Measurements from ENCODE around the gene FAM13A.

DNA sequence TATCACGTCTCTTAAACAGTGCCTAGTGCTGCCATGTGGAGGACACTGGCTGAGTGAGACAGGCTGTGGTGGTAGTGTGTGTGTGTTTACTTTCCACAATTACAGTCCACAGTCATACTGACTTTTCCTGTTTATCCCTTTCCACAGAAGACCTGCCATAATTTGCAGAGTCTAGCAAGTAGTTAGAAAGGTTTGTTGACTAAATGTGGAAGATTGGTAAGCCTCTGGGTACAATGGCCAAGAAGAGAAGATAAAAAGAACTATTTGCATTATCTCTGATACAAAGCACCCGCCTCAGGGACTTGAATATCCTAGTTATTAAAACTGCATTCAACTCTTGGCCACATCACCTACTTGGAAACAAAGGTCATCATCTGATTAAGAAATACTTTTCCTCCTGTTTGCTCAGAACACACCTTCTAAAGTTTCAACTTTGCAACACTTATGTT lies 89.1 kb downstream of the FAM13A start:
- TF ChIP-seq RFX5 (IDR thresholded peaks at IDR 0.05; ENCODE audit: low read length), result no peak
- TF ChIP-seq, protein P1, sequence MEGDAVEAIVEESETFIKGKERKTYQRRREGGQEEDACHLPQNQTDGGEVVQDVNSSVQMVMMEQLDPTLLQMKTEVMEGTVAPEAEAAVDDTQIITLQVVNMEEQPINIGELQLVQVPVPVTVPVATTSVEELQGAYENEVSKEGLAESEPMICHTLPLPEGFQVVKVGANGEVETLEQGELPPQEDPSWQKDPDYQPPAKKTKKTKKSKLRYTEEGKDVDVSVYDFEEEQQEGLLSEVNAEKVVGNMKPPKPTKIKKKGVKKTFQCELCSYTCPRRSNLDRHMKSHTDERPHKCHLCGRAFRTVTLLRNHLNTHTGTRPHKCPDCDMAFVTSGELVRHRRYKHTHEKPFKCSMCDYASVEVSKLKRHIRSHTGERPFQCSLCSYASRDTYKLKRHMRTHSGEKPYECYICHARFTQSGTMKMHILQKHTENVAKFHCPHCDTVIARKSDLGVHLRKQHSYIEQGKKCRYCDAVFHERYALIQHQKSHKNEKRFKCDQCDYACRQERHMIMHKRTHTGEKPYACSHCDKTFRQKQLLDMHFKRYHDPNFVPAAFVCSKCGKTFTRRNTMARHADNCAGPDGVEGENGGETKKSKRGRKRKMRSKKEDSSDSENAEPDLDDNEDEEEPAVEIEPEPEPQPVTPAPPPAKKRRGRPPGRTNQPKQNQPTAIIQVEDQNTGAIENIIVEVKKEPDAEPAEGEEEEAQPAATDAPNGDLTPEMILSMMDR (IDR thresholded peaks at IDR 0.05), result no peak
- no peak for TF ChIP-seq TCF12 (IDR thresholded peaks at IDR 0.05)
- no peak for TF ChIP-seq EP300 (IDR thresholded peaks at IDR 0.05; ENCODE audit: borderline replicate concordance in 1 of 2, low read depth in 1 of 2, low read length in 1 of 2)
- no peak for TF ChIP-seq GABPA (IDR thresholded peaks at IDR 0.05; ENCODE audit: low read depth)
- TF ChIP-seq YY1 (IDR thresholded peaks at IDR 0.05; ENCODE audit: low read depth), result no peak
- TF ChIP-seq, protein P2, sequence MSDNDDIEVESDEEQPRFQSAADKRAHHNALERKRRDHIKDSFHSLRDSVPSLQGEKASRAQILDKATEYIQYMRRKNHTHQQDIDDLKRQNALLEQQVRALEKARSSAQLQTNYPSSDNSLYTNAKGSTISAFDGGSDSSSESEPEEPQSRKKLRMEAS (IDR thresholded peaks at IDR 0.05; ENCODE audit: low read depth), result no peak
- no peak for TF ChIP-seq TEAD4 (IDR thresholded peaks at IDR 0.05; ENCODE audit: borderline replicate concordance, insufficient read depth)
- no peak for TF ChIP-seq ELF1 (IDR thresholded peaks at IDR 0.05)
